GM18505 (cell line): ENCODE results near the gene CASKIN1.

ENCODE experiments used
- ATAC-seq: cut with Tn5 transposase; IDR thresholded peaks from one replicate; pipeline ENCODE4 v1.9.1; 2021; ENCODE audit not compliant: unreplicated experiment
- POLR2A ChIP-seq: IDR thresholded peaks from 4 replicates; pipeline ENCODE4 v1.6.1; 2011; ENCODE audit warnings: borderline replicate concordance; ENCODE audit not compliant: insufficient read depth, insufficient read length; ENCODE audit errors: extremely low read depth

Gene CASKIN1

DNA sequence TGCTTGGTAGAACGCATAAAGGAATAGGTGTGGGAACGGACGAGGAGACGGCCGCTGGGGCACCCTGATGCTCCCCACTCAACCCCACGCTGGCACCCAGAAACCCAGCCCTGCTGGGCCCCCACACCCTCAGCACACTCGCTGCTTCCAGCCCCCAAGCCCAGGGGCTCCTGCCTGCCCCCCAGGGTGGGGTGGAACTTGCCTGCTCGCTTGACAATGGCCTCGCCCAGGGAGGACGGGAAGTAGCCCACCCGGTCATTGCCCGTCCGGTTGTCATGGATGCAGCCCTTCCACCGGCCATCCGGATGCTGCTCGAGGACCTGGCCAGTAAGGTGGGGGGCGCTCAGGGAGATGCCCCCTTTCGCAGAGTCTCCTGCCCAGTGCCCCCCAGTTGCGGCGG lies 9.9 kb downstream of the CASKIN1 start:
- no peak for ATAC-seq
- TF ChIP-seq POLR2A, result no peak

DNA sequence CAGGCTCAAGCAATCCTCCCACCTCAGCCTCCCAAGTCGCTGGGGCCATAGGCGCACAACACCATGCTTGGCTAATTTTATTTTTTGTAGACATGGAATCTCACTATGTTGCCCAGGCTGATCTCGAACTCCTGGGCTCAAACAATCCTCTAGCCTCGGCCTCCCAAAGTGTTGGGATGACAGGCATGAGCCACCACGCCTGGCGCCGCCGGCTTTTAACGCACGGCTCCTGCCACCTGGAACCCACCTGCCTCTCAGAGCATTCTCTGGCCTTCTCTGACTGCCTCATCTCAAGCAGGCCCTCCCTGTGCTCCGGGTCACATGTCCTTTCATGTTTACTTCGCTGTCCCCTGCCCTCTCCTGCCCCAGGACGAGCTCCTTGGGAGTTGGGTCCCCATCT lies 10.3 kb downstream of the CASKIN1 start:
- no peak for ATAC-seq
- no peak for TF ChIP-seq POLR2A

GRCh38 chr16:2184962-2185361 lies 11.4 kb downstream of the CASKIN1 start:
- TF ChIP-seq POLR2A, result no peak
- ATAC-seq, result no peak

- ATAC-seq, result no peak
- TF ChIP-seq POLR2A, result no peak
Observed at GRCh38 chr16:2184346-2184745, 12.1 kb downstream of the CASKIN1 start.

GRCh38 chr16:2183671-2184070 lies 12.7 kb downstream of the CASKIN1 start:
- no peak for ATAC-seq
- no peak for TF ChIP-seq POLR2A

GRCh38 chr16:2181952-2182351 lies 14.5 kb downstream of the CASKIN1 start:
- no peak for TF ChIP-seq POLR2A
- no peak for ATAC-seq

DNA sequence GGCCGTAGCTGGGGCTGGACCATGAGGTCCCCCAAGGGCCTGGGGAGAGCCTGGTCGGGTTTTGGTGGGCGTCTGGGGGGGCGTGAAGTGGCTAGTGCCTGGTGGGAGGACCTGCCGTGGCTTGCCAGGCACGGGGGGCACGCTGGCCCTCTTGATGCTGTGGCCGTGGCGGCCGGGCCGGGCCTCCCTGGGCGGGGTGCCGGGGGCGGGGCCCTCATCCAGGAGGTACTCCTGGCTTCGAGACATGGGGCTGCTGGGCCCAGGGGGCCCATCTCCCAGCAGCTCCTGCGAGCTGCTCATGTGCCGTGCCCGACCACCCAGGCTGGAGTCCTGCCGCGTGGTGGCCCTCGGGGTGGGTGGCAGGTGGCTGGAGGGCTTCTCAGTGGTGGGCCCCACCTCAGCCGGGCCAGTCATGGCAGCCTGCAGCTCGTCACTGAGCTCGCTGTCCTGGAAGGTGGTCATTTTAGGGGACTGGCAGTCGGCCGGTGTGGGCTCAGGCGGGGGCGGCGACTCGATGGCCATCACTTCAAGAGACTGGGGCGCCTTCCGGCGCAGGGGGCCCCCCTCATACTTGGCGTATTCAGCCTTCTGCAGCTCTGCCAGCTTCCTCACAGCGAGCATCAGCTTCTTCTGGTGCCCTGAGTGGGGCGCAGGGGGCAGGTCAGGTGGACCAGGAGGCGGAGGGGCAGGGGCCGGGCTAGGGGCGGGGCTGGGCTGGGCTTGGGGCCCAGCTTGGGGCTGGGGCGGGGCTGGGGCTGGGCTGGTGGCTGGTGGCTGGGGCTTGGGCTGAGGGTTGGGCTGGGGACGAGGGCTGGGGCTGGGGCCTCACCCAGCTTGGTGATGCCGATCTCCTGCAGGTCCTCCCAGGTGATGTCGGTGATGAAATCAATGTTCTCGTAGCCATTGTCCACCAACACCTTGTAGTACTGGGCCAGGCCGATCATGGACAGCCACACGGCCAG lies 15.2 kb downstream of the CASKIN1 start:
- ATAC-seq, result no peak
- TF ChIP-seq POLR2A, result no peak

DNA sequence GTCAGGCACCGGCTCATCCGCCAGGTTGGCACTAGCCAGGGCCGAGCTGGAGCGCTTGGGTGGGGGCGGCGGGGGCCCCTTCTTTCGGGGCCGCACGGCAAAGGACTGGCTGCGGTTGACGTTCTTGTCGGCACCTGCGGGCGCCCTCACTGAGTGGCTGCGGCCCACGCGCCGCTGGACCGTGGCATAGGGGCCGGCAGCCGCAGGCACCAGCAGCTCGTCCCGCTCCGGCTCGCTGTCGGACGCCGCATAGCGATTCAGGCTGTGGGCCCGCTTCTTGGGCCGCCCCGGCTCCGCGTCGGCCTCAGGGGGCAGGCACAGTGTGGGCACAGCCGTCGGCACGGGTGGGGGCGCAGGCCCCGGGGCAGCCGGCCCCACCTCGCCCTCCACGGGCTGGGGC lies 15.9 kb downstream of the CASKIN1 start:
- no peak for ATAC-seq
- TF ChIP-seq POLR2A, result no peak

GRCh38 chr16:2179576-2179975 lies 16.8 kb downstream of the CASKIN1 start:
- no peak for TF ChIP-seq POLR2A
- ATAC-seq, result no peak

- no peak for TF ChIP-seq POLR2A
- ATAC-seq, result no peak
Observed at GRCh38 chr16:2179107-2179501, 17.3 kb downstream of the CASKIN1 start.

DNA sequence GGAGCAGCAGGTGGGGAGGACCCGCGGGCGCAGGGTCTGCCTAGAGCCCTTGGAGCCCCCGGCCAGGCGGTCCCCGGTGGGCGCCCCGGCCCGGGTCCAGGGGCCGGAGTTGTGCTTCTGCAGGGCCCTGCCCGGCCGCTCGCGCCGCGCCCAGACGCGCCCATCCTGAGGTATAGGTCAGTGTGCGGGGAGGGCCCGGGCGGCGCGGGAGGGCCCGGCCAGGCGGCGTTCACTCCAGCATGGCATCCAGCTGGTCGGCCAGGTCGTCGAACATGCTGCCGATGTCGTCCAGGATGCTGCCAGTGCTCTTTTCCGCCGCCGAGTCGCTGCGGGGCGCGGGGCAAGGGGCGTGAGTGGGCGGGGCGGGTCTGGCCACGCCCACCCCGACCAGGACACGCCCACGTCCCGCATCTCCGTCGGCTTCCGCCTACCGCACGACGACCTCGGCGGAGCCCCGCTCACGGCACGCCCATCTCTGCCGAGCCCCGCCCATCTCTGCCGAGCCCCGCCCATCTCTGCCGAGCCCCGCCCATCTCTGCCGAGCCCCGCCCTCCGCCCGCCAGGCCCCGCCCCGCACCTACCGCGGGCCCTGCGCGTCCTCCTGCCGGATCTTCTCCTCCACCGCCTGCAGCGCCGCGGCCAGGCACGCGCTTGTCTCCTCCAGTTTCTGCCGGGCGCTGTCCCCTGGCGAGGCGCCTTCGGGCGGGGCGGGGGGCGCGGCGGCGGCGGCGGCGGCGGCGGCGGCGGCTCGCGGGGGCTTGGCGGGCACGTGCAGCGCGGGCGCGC lies 17.9 kb downstream of the CASKIN1 start:
- TF ChIP-seq POLR2A, result no peak
- ATAC-seq, result no peak

- ATAC-seq, result no peak
- no peak for TF ChIP-seq POLR2A
Observed at GRCh38 chr16:2177561-2177960, 18.8 kb downstream of the CASKIN1 start.

DNA sequence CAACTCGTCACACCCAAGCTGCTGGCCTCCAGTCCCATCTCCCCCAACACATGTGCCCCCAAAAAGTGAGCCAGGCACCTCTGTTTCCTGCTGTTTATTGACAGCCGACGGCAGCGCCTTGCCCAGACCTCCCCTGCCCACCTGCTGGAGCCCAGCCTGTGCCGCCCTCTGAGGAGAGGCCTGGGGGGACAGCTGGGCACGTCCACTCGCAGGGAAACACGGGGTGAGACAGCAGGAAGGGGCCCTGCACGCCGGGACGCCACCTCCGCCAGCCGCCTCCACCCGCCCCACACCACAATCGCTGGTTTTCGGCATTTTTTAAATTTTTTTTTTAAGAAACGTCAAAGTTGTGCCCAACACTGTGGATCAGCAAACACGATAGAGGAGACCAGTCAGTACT lies 19.3 kb downstream of the CASKIN1 start:
- no peak for ATAC-seq
- TF ChIP-seq POLR2A, result no peak

DNA sequence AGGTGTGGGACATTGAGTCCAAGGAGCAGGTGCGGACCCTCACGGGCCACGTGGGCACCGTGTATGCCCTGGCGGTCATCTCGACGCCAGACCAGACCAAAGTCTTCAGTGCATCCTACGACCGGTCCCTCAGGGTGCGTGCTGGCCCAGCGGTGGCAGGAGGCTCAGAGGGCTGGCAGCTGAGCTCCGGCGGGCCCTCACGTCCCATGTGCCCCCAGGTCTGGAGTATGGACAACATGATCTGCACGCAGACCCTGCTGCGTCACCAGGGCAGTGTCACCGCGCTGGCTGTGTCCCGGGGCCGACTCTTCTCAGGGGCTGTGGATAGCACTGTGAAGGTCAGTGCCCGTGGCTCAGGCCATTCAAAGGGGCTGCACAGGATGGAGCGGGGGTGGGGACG lies 20.4 kb downstream of the CASKIN1 start:
- no peak for TF ChIP-seq POLR2A
- no peak for ATAC-seq
